ENCODE data around the gene PKM.

The PKM gene

GRCh38 chr15:72271221-72271620 lies 40.2 kb upstream of the PKM start:
- Histone ChIP-seq H3K23ac (ENCODE audit: low read length) (no peak overlapping the region), H2AK5ac (ENCODE audit: low read length) (no peak overlapping the region), H3K36me3 (ENCODE audit: control insufficient read depth in 1 of 2, insufficient read depth in 2 of 2, low read length in 2 of 2) (peaks cover 6 to 11% of the 10 kb centered on the region in 2 experiments), H3K9ac (ENCODE audit: low read length) (no peak overlapping the region), H3K4me1 (ENCODE audit: control insufficient read depth in 1 of 2, insufficient read depth in 2 of 2, low read length in 2 of 2) (no peaks in the 10 kb centered on the region), H3K79me1 (ENCODE audit: low read length) (peaks cover 5% of the 10 kb centered on the region), H2BK12ac (ENCODE audit: low read length) (no peak overlapping the region), H2BK5ac (ENCODE audit: low read depth, low read length, poor library complexity) (no peak overlapping the region), H3K4me2 (ENCODE audit: low read length) (no peak overlapping the region), H3K4me3 (ENCODE audit: low read depth, low read length) (no peak overlapping the region), H2AFZ (ENCODE audit: insufficient read depth, low read length, poor library complexity) (no peak overlapping the region), H3K79me2 (ENCODE audit: control insufficient read depth, insufficient read depth, low read length, poor library complexity) (peaks cover 5% of the 10 kb centered on the region), H2BK120ac (ENCODE audit: insufficient read depth, low read length, poor library complexity) (no peak overlapping the region), H3K18ac (ENCODE audit: low read length) (no peak overlapping the region), H3K4ac (ENCODE audit: low read depth, low read length) (no peak overlapping the region), H4K91ac (ENCODE audit: low read depth, low read length) (no peak overlapping the region), H3K27ac (ENCODE audit: low read depth, low read length) (no peak overlapping the region), H3K9me3 (ENCODE audit: insufficient read depth, low read depth, low read length) (peaks cover 1% of the 10 kb centered on the region), H3K14ac (ENCODE audit: low read length) (no peak overlapping the region), H3K27me3 (ENCODE audit: insufficient read depth, low read length) (no peaks in the 10 kb centered on the region), H4K8ac (ENCODE audit: low read depth, low read length) (no peak overlapping the region), H4K12ac (ENCODE audit: low read depth, low read length) (no peak overlapping the region)
- no CpG with 5 or more reads among the region's 4 CpGs for WGBS (ENCODE audit: extremely low coverage, insufficient coverage, insufficient read length)
- no peak for DNase-seq

DNA sequence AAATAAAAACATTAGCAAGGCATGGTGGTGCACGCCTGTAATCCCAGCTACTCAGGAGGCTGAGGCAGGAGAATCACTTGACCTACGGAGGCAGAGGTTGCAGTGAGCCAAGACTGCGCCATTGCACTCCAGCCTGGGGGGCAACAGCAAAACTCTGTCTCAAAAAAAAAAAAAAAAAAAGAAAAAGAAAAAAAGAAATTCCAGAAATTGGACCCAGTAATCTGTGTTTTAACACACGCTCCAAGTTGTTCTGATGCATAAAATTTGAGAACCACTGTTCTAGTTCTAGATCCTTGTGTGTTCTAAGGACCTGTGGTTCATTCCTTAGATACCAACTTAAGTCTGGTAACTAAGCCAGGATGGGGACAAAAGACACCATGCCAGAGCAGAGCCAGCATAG lies 38.7 kb upstream of the PKM start:
- Histone ChIP-seq H3K23ac (ENCODE audit: low read length) (no peak overlapping the region), H3K9me3 (ENCODE audit: insufficient read depth, low read depth, low read length) (peaks cover 1% of the 10 kb centered on the region), H2BK120ac (ENCODE audit: insufficient read depth, low read length, poor library complexity) (no peak overlapping the region), H2BK5ac (ENCODE audit: low read depth, low read length, poor library complexity) (no peak overlapping the region), H3K18ac (ENCODE audit: low read length) (no peak overlapping the region), H4K12ac (ENCODE audit: low read depth, low read length) (no peak overlapping the region), H3K9ac (ENCODE audit: low read length) (no peak overlapping the region), H3K79me1 (ENCODE audit: low read length) (peaks cover 5% of the 10 kb centered on the region), H4K91ac (ENCODE audit: low read depth, low read length) (no peak overlapping the region), H2AFZ (ENCODE audit: insufficient read depth, low read length, poor library complexity) (no peak overlapping the region), H3K4me3 (ENCODE audit: low read depth, low read length) (no peak overlapping the region), H3K79me2 (ENCODE audit: control insufficient read depth, insufficient read depth, low read length, poor library complexity) (peaks cover 5% of the 10 kb centered on the region), H3K4me2 (ENCODE audit: low read length) (no peak overlapping the region), H2BK12ac (ENCODE audit: low read length) (no peak overlapping the region), H4K8ac (ENCODE audit: low read depth, low read length) (no peak overlapping the region), H3K27me3 (ENCODE audit: insufficient read depth, low read length) (no peaks in the 10 kb centered on the region), H3K36me3 (ENCODE audit: control insufficient read depth in 1 of 2, insufficient read depth in 2 of 2, low read length in 2 of 2) (peaks cover 9 to 24% of the 10 kb centered on the region in 2 experiments), H3K4ac (ENCODE audit: low read depth, low read length) (no peak overlapping the region), H3K27ac (ENCODE audit: low read depth, low read length) (no peak overlapping the region), H3K4me1 (ENCODE audit: control insufficient read depth in 1 of 2, insufficient read depth in 2 of 2, low read length in 2 of 2) (no peaks in the 10 kb centered on the region), H2AK5ac (ENCODE audit: low read length) (no peak overlapping the region), H3K14ac (ENCODE audit: low read length) (no peak overlapping the region)
- no CpG with 5 or more reads among the region's 4 CpGs for WGBS (ENCODE audit: extremely low coverage, insufficient coverage, insufficient read length)
- no peak for DNase-seq

DNA sequence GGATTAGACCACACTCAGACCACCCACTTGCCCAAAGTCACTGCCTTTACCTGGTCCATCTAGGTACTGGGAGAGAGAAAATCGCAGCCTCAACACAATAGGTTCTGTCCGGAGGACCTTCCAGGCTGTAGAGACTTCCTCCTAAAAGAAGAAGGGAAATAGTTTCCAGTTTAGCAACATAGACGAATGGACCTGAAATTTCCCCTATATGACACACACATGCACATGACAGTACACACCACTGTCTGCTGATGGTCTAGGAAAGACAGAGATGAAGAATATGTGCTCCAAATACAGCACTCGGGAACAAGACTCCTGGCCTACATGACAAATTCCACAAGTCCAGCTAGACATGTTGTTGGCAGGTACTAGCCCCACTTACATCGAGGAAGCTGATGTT lies 34.0 kb upstream of the PKM start:
- Histone ChIP-seq H3K4me1 (ENCODE audit: control insufficient read depth in 1 of 2, insufficient read depth in 2 of 2, low read length in 2 of 2) (no peaks in the 10 kb centered on the region), H2AFZ (ENCODE audit: insufficient read depth, low read length, poor library complexity) (no peak overlapping the region), H3K9me3 (ENCODE audit: insufficient read depth, low read depth, low read length) (peaks cover 1% of the 10 kb centered on the region), H3K18ac (ENCODE audit: low read length) (no peak overlapping the region), H3K9ac (ENCODE audit: low read length) (no peak overlapping the region), H3K23ac (ENCODE audit: low read length) (no peak overlapping the region), H3K4ac (ENCODE audit: low read depth, low read length) (no peak overlapping the region), H2BK12ac (ENCODE audit: low read length) (no peak overlapping the region), H2BK5ac (ENCODE audit: low read depth, low read length, poor library complexity) (no peak overlapping the region), H3K14ac (ENCODE audit: low read length) (no peak overlapping the region), H2AK5ac (ENCODE audit: low read length) (no peak overlapping the region), H3K36me3 (ENCODE audit: control insufficient read depth in 1 of 2, insufficient read depth in 2 of 2, low read length in 2 of 2) (peaks cover 19 to 46% of the 10 kb centered on the region in 2 experiments), H3K27me3 (ENCODE audit: insufficient read depth, low read length) (no peaks in the 10 kb centered on the region), H3K27ac (ENCODE audit: low read depth, low read length) (no peak overlapping the region), H3K79me1 (ENCODE audit: low read length) (no peaks in the 10 kb centered on the region), H4K8ac (ENCODE audit: low read depth, low read length) (no peak overlapping the region), H4K91ac (ENCODE audit: low read depth, low read length) (no peak overlapping the region), H2BK120ac (ENCODE audit: insufficient read depth, low read length, poor library complexity) (no peak overlapping the region), H3K4me3 (ENCODE audit: low read depth, low read length) (no peak overlapping the region), H3K79me2 (ENCODE audit: control insufficient read depth, insufficient read depth, low read length, poor library complexity) (no peaks in the 10 kb centered on the region), H4K12ac (ENCODE audit: low read depth, low read length) (no peak overlapping the region), H3K4me2 (ENCODE audit: low read length) (no peak overlapping the region)
- peak in 1 of 2 donors; percentile 40 for DNase-seq
- no CpG with 5 or more reads among the region's 5 CpGs for WGBS (ENCODE audit: extremely low coverage, insufficient coverage, insufficient read length)

GRCh38 chr15:72252663-72253299 lies 21.8 kb upstream of the PKM start:
- Histone ChIP-seq H2AFZ (ENCODE audit: insufficient read depth, low read length, poor library complexity) (no peak overlapping the region), H3K27ac (ENCODE audit: low read depth, low read length) (no peak overlapping the region), H4K12ac (ENCODE audit: low read depth, low read length) (no peak overlapping the region), H3K36me3 (ENCODE audit: control insufficient read depth in 1 of 2, insufficient read depth in 2 of 2, low read length in 2 of 2) (peaks cover 23 to 49% of the 10 kb centered on the region in 2 experiments), H2AK5ac (ENCODE audit: low read length) (no peak overlapping the region), H3K27me3 (ENCODE audit: insufficient read depth, low read length) (no peaks in the 10 kb centered on the region), H3K79me1 (ENCODE audit: low read length) (no peaks in the 10 kb centered on the region), H4K8ac (ENCODE audit: low read depth, low read length) (no peak overlapping the region), H2BK5ac (ENCODE audit: low read depth, low read length, poor library complexity) (no peak overlapping the region), H2BK12ac (ENCODE audit: low read length) (no peak overlapping the region), H2BK120ac (ENCODE audit: insufficient read depth, low read length, poor library complexity) (no peak overlapping the region), H3K4me2 (ENCODE audit: low read length) (no peak overlapping the region), H3K14ac (ENCODE audit: low read length) (no peak overlapping the region), H3K23ac (ENCODE audit: low read length) (no peak overlapping the region), H3K79me2 (ENCODE audit: control insufficient read depth, insufficient read depth, low read length, poor library complexity) (no peaks in the 10 kb centered on the region), H3K4ac (ENCODE audit: low read depth, low read length) (no peak overlapping the region), H3K9me3 (ENCODE audit: insufficient read depth, low read depth, low read length) (no peaks in the 10 kb centered on the region), H3K9ac (ENCODE audit: low read length) (no peak overlapping the region), H3K4me1 (ENCODE audit: control insufficient read depth in 1 of 2, insufficient read depth in 2 of 2, low read length in 2 of 2) (no peaks in the 10 kb centered on the region), H4K91ac (ENCODE audit: low read depth, low read length) (no peak overlapping the region), H3K4me3 (ENCODE audit: low read depth, low read length) (no peak overlapping the region), H3K18ac (ENCODE audit: low read length) (no peak overlapping the region)
- DNase-seq: no peak
- whole genome bisulfite sequencing (ENCODE audit: extremely low coverage, insufficient coverage, insufficient read length): 100% methylated on average over 1 of the region's 10 CpGs

Measured in trophoblast cell (in vitro differentiated cells and primary cell).